Right lobe of liver (tissue), 4 donors: Measurements from ENCODE around the gene CDK14.

ENCODE experiments used
- POLR2A ChIP-seq: fragments of 450-650 bp; IDR thresholded peaks from one replicate; pipeline ENCODE4 v1.6.1; 2017; ENCODE audit warnings: antibody characterized with exemption, mild to moderate bottlenecking
- TF ChIP-seq, protein P1 (sequence below), 4 donors: fragments of 200-600 bp in 3 of 4; fragments of 450-650 bp in 1 of 4; IDR thresholded peaks; one replicate each; pipeline versions ENCODE4 v1.5.1 to v1.8.0; 2016 to 2022; ENCODE audit warnings: antibody characterized with exemption in 4 of 4, mild to moderate bottlenecking in 2 of 4
- donor health status: DM: no; HTN: no; CAD: no.
- donor health status: DM: no; HTN: no; CAD: no.
- donor health status: DM: no; HTN: yes; CAD: no.

DNA sequence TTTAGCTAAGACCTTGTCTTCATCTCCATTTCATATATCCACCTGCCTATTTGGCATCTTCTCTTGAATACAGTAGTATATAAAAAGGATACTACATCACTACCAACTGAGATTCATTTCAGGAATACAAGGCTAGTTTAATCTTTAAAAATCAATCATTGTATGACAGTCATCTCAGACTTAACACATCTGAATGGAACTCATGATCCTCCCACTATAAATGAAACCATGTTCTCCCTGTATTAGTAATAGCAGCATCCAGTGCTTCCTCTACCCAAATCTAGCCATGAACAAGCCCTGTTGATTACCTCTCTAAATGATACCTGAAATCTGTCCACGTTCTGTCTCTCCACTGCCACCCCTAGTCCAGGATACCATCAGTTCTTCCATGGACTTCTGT is 196.2 kb downstream of the CDK14 start:
- TF ChIP-seq, protein P1, sequence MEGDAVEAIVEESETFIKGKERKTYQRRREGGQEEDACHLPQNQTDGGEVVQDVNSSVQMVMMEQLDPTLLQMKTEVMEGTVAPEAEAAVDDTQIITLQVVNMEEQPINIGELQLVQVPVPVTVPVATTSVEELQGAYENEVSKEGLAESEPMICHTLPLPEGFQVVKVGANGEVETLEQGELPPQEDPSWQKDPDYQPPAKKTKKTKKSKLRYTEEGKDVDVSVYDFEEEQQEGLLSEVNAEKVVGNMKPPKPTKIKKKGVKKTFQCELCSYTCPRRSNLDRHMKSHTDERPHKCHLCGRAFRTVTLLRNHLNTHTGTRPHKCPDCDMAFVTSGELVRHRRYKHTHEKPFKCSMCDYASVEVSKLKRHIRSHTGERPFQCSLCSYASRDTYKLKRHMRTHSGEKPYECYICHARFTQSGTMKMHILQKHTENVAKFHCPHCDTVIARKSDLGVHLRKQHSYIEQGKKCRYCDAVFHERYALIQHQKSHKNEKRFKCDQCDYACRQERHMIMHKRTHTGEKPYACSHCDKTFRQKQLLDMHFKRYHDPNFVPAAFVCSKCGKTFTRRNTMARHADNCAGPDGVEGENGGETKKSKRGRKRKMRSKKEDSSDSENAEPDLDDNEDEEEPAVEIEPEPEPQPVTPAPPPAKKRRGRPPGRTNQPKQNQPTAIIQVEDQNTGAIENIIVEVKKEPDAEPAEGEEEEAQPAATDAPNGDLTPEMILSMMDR (IDR thresholded peaks at IDR 0.05) = no peak
- no peak for TF ChIP-seq POLR2A
